H9 (cell line): Measurements from ENCODE around the gene VWA8. TPM values are rescaled to one million over a fixed set of nuclear protein-coding genes. Genes with fewer than 3 reads are reported as not detected.

Experiments used
- DNase-seq: peaks from one replicate; pipeline ENCODE4 v3.0.0-alpha.2; 2017
- H2AFZ ChIP-seq: one replicate; pipeline ENCODE4 v1.6.1; 2013; ENCODE audit warnings: mild to moderate bottlenecking, low read length, control low read depth, moderate library complexity
- H2AK5ac ChIP-seq: 2 replicates; pipeline ENCODE4 v1.6.1; 2013; ENCODE audit warnings: low read length, control low read depth, mixed read lengths; ENCODE audit not compliant: insufficient read length
- H2BK120ac ChIP-seq: one replicate; pipeline ENCODE4 v1.6.1; 2013; ENCODE audit warnings: low read depth, mild to moderate bottlenecking, low read length, control low read depth, inconsistent platforms; ENCODE audit not compliant: poor library complexity, severe bottlenecking
- H2BK12ac ChIP-seq: 2 replicates; pipeline ENCODE4 v1.6.1; 2013; ENCODE audit warnings: low read length, control low read depth, mixed read lengths, low read depth; ENCODE audit not compliant: insufficient read length
- H2BK15ac ChIP-seq: 2 replicates; pipeline ENCODE4 v1.6.1; 2013; ENCODE audit warnings: low read depth, low read length, control low read depth
- H2BK20ac ChIP-seq: one replicate; pipeline ENCODE4 v1.6.1; 2013; ENCODE audit warnings: low read depth, mild to moderate bottlenecking, low read length, control low read depth, inconsistent platforms; ENCODE audit not compliant: poor library complexity, severe bottlenecking
- H2BK5ac ChIP-seq: 2 replicates; pipeline ENCODE4 v1.6.1; 2013; ENCODE audit warnings: low read length, control low read depth, mixed read lengths; ENCODE audit not compliant: insufficient read length
- H3K14ac ChIP-seq: 2 replicates; pipeline ENCODE4 v1.6.1; 2013; ENCODE audit warnings: low read length, control low read depth; ENCODE audit not compliant: insufficient read depth
- H3K18ac ChIP-seq: 2 replicates; pipeline ENCODE4 v1.6.1; 2013; ENCODE audit warnings: low read depth, mild to moderate bottlenecking, mixed read lengths, low read length, control low read depth; ENCODE audit not compliant: insufficient read length
- H3K23ac ChIP-seq: 2 replicates; pipeline ENCODE4 v1.6.1; 2013; ENCODE audit warnings: low read length, control low read depth, mixed read lengths, low read depth; ENCODE audit not compliant: insufficient read length
- H3K23me2 ChIP-seq: 2 replicates; pipeline ENCODE4 v1.6.1; 2013; ENCODE audit warnings: low read depth, mild to moderate bottlenecking, mixed read lengths, low read length, control low read depth; ENCODE audit not compliant: insufficient read length, poor library complexity, severe bottlenecking
- H3K27ac ChIP-seq: 2 replicates; pipeline ENCODE4 v1.5.1; 2013; ENCODE audit warnings: low read length, control low read depth, mixed read lengths, low read depth; ENCODE audit not compliant: insufficient read length
- H3K27me3 ChIP-seq: 2 replicates; pipeline ENCODE4 v1.6.1; 2013; ENCODE audit warnings: low read length, control low read depth, inconsistent platforms; ENCODE audit not compliant: insufficient read depth
- H3K4ac ChIP-seq: 2 replicates; pipeline ENCODE4 v1.6.1; 2013; ENCODE audit warnings: low read depth, mild to moderate bottlenecking, control low read depth, inconsistent platforms, low read length, moderate library complexity
- H3K4me1 ChIP-seq: 2 replicates; pipeline ENCODE4 v1.6.1; 2013; ENCODE audit warnings: low read length, control low read depth, inconsistent platforms; ENCODE audit not compliant: insufficient read depth
- H3K4me2 ChIP-seq: 2 replicates; pipeline ENCODE4 v1.6.1; 2013; ENCODE audit warnings: low read length, control low read depth, mixed read lengths; ENCODE audit not compliant: insufficient read length, insufficient read depth
- H3K56ac ChIP-seq: 2 replicates; pipeline ENCODE4 v1.6.1; 2013; ENCODE audit warnings: low read depth, mild to moderate bottlenecking, mixed read lengths, low read length, control low read depth; ENCODE audit not compliant: insufficient read length
- H3K79me1 ChIP-seq: 2 replicates; pipeline ENCODE4 v1.6.1; 2013; ENCODE audit warnings: low read depth, mild to moderate bottlenecking, moderate library complexity, low read length, control low read depth, inconsistent platforms; ENCODE audit not compliant: insufficient read depth, poor library complexity, severe bottlenecking
- H3K79me2 ChIP-seq: 2 replicates; pipeline ENCODE4 v1.6.1; 2013; ENCODE audit warnings: low read length, control low read depth, inconsistent platforms; ENCODE audit not compliant: insufficient read depth
- H3K9ac ChIP-seq: 2 replicates; pipeline ENCODE4 v1.6.1; 2013; ENCODE audit warnings: low read length, control low read depth, mixed read lengths; ENCODE audit not compliant: insufficient read length; ENCODE audit errors: extremely low read depth
- H3K9me3 ChIP-seq: one replicate; pipeline ENCODE4 v1.6.1; 2013; ENCODE audit warnings: low read depth, low read length, inconsistent platforms; ENCODE audit not compliant: control insufficient read depth
- H3T11ph ChIP-seq: one replicate; pipeline ENCODE4 v1.6.1; 2013; ENCODE audit warnings: mild to moderate bottlenecking, low read length, control low read depth, inconsistent platforms
- H4K20me1 ChIP-seq: one replicate; pipeline ENCODE4 v1.6.1; 2013; ENCODE audit not compliant: control insufficient read depth, insufficient read length, insufficient read depth
- H4K5ac ChIP-seq: 2 replicates; pipeline ENCODE4 v1.6.1; 2013; ENCODE audit warnings: low read depth, mild to moderate bottlenecking, mixed read lengths, low read length, control low read depth; ENCODE audit not compliant: insufficient read length
- H4K8ac ChIP-seq: replicated peaks from 2 replicates; pipeline ENCODE4 v1.6.1; 2013; ENCODE audit warnings: low read length, control low read depth, mixed read lengths, low read depth; ENCODE audit not compliant: insufficient read length
- H4K91ac ChIP-seq: 2 replicates; pipeline ENCODE4 v1.6.1; 2013; ENCODE audit warnings: low read depth, mild to moderate bottlenecking, moderate library complexity, mixed read lengths, low read length, control low read depth; ENCODE audit not compliant: insufficient read length
- H3K27ac Mint-ChIP-seq, 3 experiments: 2 replicates in 2 of 3; 3 replicates in 1 of 3; pipeline ENCODE4 v1.8.0; 2020 to 2021; ENCODE audit warnings: mixed read lengths in 3 of 3, mild to moderate bottlenecking in 1 of 3, moderate library complexity in 1 of 3
- H3K27me3 Mint-ChIP-seq: 2 replicates; pipeline ENCODE4 v1.8.0; 2021; ENCODE audit warnings: low read depth, mild to moderate bottlenecking, moderate library complexity, mixed read lengths
- H3K36me3 Mint-ChIP-seq, 3 experiments: 2 replicates in 2 of 3; 3 replicates in 1 of 3; pipeline ENCODE4 v1.8.0; 2020 to 2021; ENCODE audit warnings: low read depth in 3 of 3, mixed read lengths in 3 of 3; ENCODE audit not compliant: insufficient read depth in 1 of 3
- H3K4me1 Mint-ChIP-seq, 2 experiments: 2 replicates each; pipeline ENCODE4 v1.8.0; 2020; ENCODE audit warnings: mixed read lengths in 2 of 2
- H3K4me3 Mint-ChIP-seq, 2 experiments: 2 replicates in 1 of 2; 3 replicates in 1 of 2; pipeline ENCODE4 v1.8.0; 2020 to 2021; ENCODE audit warnings: mild to moderate bottlenecking in 2 of 2, mixed read lengths in 2 of 2, moderate library complexity in 1 of 2
- H3K9me3 Mint-ChIP-seq, 2 experiments: 2 replicates in 1 of 2; 3 replicates in 1 of 2; pipeline ENCODE4 v1.8.0; 2020; ENCODE audit warnings: mild to moderate bottlenecking in 2 of 2, mixed read lengths in 2 of 2, moderate library complexity in 1 of 2
- WGBS: extraction: QIAGEN DNeasy Blood & Tissue Kit; methylation state at CpG from one replicate; pipeline ENCODE4 v1.1.7; 2013; ENCODE audit warnings: missing lambda C conversion rate, low lambda C conversion rate, mixed read lengths; ENCODE audit not compliant: insufficient read length; ENCODE audit errors: extremely low coverage; 5-methylcytosine and 5-hydroxymethylcytosine counted together
- total RNA-seq: library from RNA; stranded (reverse); gene quantifications from 2 replicates; pipeline ENCODE4 v1.2.1, GENCODE V29; 2021
- TF ChIP-seq, protein P1 (sequence below): fragments of 200-600 bp; sonication (generic); conservative IDR thresholded peaks from 3 replicates; pipeline ENCODE4 v1.8.0; 2021; ENCODE audit warnings: antibody characterized with exemption, mild to moderate bottlenecking

The VWA8 gene
- total RNA-seq, 1 experiment from 2014 or later, result 17.4 TPM

DNA sequence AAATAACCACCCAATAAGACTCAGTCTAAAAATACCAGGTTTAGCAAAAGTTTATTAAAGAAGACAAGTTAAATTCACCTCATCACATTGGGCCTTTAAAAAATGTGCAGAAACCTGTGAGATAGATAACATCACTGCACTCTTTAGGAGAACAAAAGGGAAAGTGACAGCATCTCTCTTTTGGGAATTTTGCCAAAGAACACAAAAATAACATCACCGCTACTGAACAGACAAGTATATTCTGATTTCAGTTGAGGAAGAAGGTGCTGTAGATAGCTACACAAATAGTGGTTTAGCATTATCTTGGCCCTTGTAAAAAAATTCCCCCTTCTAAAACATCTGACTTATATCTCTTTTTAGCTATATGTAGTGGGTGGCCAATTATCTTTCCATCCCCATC lies 244.7 kb downstream of the VWA8 start:
- Histone ChIP-seq H4K5ac (no peak overlapping the region), H3T11ph (no peak overlapping the region), H2BK12ac (no peak overlapping the region), H2AFZ (no peak overlapping the region), H3K18ac (no peak overlapping the region), H3K4me2 (no peak overlapping the region), H3K79me1 (no peaks in the 10 kb centered on the region), H2BK15ac (no peak overlapping the region), H3K9ac (no peak overlapping the region), H3K14ac (no peak overlapping the region), H4K20me1 (no peaks in the 10 kb centered on the region), H2BK20ac (no peak overlapping the region), H3K79me2 (no peaks in the 10 kb centered on the region), H4K8ac (no peak overlapping the region), H3K27ac (no peak overlapping the region), H2AK5ac (no peak overlapping the region), H3K4me1 (no peaks in the 10 kb centered on the region), H3K27me3 (no peaks in the 10 kb centered on the region), H3K23me2 (no peaks in the 10 kb centered on the region), H3K9me3 (no peaks in the 10 kb centered on the region), H2BK5ac (no peak overlapping the region), H2BK120ac (no peak overlapping the region), H3K23ac (no peak overlapping the region), H3K56ac (no peak overlapping the region), H3K4ac (no peak overlapping the region), H4K91ac (no peak overlapping the region)
- Mint-ChIP-seq H3K4me3 (no peak overlapping the region), H3K27me3 (no peaks in the 10 kb centered on the region), H3K27ac (no peak overlapping the region), H3K36me3 (no peaks in the 10 kb centered on the region; a peak in 2 of 7 replicates), H3K4me1 (peaks cover 0 to under 1% of the 10 kb centered on the region in 2 experiments; a peak in 2 of 4 replicates), H3K9me3 (no peaks in the 10 kb centered on the region)
- no peak for DNase-seq
- WGBS, result no CpG with 5 or more reads among the region's 1 CpG
- TF ChIP-seq, protein P1, sequence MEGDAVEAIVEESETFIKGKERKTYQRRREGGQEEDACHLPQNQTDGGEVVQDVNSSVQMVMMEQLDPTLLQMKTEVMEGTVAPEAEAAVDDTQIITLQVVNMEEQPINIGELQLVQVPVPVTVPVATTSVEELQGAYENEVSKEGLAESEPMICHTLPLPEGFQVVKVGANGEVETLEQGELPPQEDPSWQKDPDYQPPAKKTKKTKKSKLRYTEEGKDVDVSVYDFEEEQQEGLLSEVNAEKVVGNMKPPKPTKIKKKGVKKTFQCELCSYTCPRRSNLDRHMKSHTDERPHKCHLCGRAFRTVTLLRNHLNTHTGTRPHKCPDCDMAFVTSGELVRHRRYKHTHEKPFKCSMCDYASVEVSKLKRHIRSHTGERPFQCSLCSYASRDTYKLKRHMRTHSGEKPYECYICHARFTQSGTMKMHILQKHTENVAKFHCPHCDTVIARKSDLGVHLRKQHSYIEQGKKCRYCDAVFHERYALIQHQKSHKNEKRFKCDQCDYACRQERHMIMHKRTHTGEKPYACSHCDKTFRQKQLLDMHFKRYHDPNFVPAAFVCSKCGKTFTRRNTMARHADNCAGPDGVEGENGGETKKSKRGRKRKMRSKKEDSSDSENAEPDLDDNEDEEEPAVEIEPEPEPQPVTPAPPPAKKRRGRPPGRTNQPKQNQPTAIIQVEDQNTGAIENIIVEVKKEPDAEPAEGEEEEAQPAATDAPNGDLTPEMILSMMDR, result no peak
